Measurements from ENCODE around the gene FNIP2. TPM values are rescaled to one million over a fixed set of nuclear protein-coding genes. Genes with fewer than 3 reads are reported as not detected.

FNIP2 gene
- 8.2 and 8.8 TPM in 2 replicates for polyA plus RNA-seq (2013)

DNA sequence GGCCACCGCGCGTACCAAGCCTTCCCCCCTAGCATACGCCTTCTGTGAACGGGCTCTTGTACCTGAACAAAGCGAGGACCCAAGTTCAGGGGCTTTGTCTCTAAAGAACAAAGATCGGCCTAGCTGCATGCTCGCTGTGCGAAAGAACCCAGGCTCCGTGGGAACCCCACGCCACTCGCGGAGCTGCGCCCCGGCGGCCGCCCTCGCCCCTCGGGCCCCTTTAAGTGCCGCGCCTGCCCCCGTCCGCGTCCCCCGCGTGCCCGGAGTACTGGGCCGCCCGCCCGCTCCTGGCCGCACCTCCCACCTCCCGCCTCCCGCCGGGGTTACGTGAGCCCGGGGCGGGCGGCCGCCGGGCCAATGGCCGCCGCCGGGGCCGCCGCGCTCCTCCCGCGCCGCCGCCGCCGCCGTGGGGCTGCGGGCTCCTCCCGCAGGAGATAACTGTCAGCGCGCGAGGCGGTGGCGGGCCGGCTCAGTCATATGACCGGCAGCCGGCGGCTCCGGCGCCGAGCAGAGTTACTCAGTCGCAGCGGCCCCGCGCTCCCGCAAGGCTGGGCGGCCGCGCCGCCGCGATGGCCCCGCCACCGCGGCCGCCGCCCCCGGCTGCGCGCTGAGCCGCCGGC lies at the start of gene FNIP2:
TSS of gene FNIP2 (plus strand) at position 472 of the 620 bp plus-strand sequence. CDS start 187 bp downstream, outside the sequence.
- Histone ChIP-seq H4K8ac (ENCODE audit: low read depth, low read length) (peak within 1 kb of the TSS; percentile 97), H3K4ac (ENCODE audit: low read depth, low read length) (peak within 1 kb of the TSS; percentile 80), H3K9ac (ENCODE audit: low read length) (peak within 1 kb of the TSS; percentile 98), H3K79me1 (ENCODE audit: low read length) (peaks cover 8% of the 10 kb centered on the region), H2BK120ac (ENCODE audit: insufficient read depth, low read length, poor library complexity) (peak within 1 kb of the TSS; percentile 96), H3K18ac (ENCODE audit: low read length) (peak within 1 kb of the TSS; percentile 99), H3K27ac (ENCODE audit: low read depth, low read length) (peak within 1 kb of the TSS; percentile 69), H2BK5ac (ENCODE audit: low read depth, low read length, poor library complexity) (peak within 1 kb of the TSS; percentile 91), H3K14ac (ENCODE audit: low read length) (peak within 1 kb of the TSS; percentile 95), H2AFZ (ENCODE audit: insufficient read depth, low read length, poor library complexity) (peak within 1 kb of the TSS; percentile 100), H3K27me3 (ENCODE audit: insufficient read depth, low read length) (peaks cover 4% of the 10 kb centered on the region), H2AK5ac (ENCODE audit: low read length) (peak within 1 kb of the TSS; percentile 24), H3K23ac (ENCODE audit: low read length) (no peak within 1 kb of the TSS), H2BK12ac (ENCODE audit: low read length) (peak within 1 kb of the TSS; percentile 98), H3K9me3 (ENCODE audit: insufficient read depth, low read depth, low read length) (no peaks in the 10 kb centered on the region), H3K4me2 (ENCODE audit: low read length) (peak within 1 kb of the TSS; percentile 81), H4K12ac (ENCODE audit: low read depth, low read length) (peak within 1 kb of the TSS; percentile 96), H4K91ac (ENCODE audit: low read depth, low read length) (peak within 1 kb of the TSS; percentile 95), H3K36me3 (ENCODE audit: control insufficient read depth in 1 of 2, insufficient read depth in 2 of 2, low read length in 2 of 2) (no peaks in the 10 kb centered on the region), H3K4me3 (ENCODE audit: low read depth, low read length) (peak within 1 kb of the TSS; percentile 83), H3K79me2 (ENCODE audit: control insufficient read depth, insufficient read depth, low read length, poor library complexity) (peaks cover 8% of the 10 kb centered on the region), H3K4me1 (ENCODE audit: control insufficient read depth in 1 of 2, insufficient read depth in 2 of 2, low read length in 2 of 2) (peaks cover 2% of the 10 kb centered on the region in 2 experiments)
- peak; percentile 71 to 83 for DNase-seq
- WGBS (ENCODE audit: extremely low coverage, insufficient coverage, insufficient read length) = no CpG with 5 or more reads among the region's 88 CpGs

DNA sequence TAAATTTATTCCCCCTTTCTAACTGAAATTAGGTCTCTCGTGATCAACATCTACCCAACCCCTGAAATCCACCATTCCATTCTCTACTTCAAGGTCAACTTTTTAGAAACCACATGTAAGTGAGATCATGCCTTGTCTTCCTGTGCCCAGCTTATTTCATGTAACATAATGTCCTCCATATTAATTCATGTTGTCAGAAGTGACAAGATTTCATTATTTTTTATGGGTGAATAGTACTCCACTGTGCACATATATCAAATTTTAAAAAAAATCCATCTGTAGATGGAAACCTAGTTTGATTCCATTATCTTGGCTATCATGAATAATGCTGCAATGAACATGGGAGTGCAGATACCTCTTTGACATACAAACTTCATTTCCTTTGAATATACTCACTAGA lies 47.1 kb upstream of the FNIP2 start:
- no peak for DNase-seq
- Histone ChIP-seq H2BK120ac (ENCODE audit: insufficient read depth, low read length, poor library complexity) (no peak overlapping the region), H3K4me3 (ENCODE audit: low read depth, low read length) (no peak overlapping the region), H4K8ac (ENCODE audit: low read depth, low read length) (no peak overlapping the region), H3K27me3 (ENCODE audit: insufficient read depth, low read length) (no peaks in the 10 kb centered on the region), H2AK5ac (ENCODE audit: low read length) (no peak overlapping the region), H3K4me2 (ENCODE audit: low read length) (no peak overlapping the region), H2BK12ac (ENCODE audit: low read length) (no peak overlapping the region), H3K79me1 (ENCODE audit: low read length) (peaks cover 5% of the 10 kb centered on the region), H3K14ac (ENCODE audit: low read length) (no peak overlapping the region), H3K23ac (ENCODE audit: low read length) (no peak overlapping the region), H3K9ac (ENCODE audit: low read length) (no peak overlapping the region), H3K4me1 (ENCODE audit: control insufficient read depth in 1 of 2, insufficient read depth in 2 of 2, low read length in 2 of 2) (peaks cover 0 to 4% of the 10 kb centered on the region in 2 experiments), H2BK5ac (ENCODE audit: low read depth, low read length, poor library complexity) (no peak overlapping the region), H3K79me2 (ENCODE audit: control insufficient read depth, insufficient read depth, low read length, poor library complexity) (peaks cover 5% of the 10 kb centered on the region), H3K9me3 (ENCODE audit: insufficient read depth, low read depth, low read length) (no peaks in the 10 kb centered on the region), H4K91ac (ENCODE audit: low read depth, low read length) (no peak overlapping the region), H3K27ac (ENCODE audit: low read depth, low read length) (no peak overlapping the region), H3K36me3 (ENCODE audit: control insufficient read depth in 1 of 2, insufficient read depth in 2 of 2, low read length in 2 of 2) (peaks cover 5 to 18% of the 10 kb centered on the region in 2 experiments), H4K12ac (ENCODE audit: low read depth, low read length) (no peak overlapping the region), H2AFZ (ENCODE audit: insufficient read depth, low read length, poor library complexity) (no peak overlapping the region), H3K4ac (ENCODE audit: low read depth, low read length) (no peak overlapping the region), H3K18ac (ENCODE audit: low read length) (no peak overlapping the region)
- no CpG with 5 or more reads among the region's 1 CpG for WGBS (ENCODE audit: extremely low coverage, insufficient coverage, insufficient read length)

DNA sequence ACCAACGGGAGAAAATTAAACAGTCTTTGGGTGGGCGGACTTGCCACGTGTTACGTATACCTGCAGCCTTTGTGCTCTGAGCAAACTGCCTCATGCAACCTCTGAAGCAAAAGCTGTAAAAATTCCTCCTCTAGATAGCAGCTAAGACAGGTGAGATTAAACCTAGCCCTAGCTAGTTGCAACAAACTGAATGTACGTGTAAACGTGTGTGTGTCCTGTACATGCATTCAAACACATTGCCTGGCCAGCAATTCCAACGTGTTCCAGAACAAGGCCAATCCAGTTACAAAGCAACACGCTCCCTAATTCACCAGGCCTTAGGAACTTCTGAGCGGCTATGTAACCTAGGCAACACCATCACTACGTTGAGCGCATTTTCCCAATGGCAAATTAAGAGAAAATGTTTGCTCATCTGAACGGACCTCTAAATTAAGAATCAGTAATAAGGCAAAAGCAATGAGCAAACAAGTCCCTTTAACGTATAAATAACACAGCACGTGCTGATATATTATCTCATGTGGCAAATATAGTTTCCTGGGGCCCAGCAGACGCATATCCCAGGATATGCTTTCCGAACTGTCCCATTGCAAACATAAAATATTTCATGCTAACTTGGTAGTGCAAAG lies 46.4 kb upstream of the FNIP2 start:
- Histone ChIP-seq H3K79me1 (ENCODE audit: low read length) (peaks cover 5% of the 10 kb centered on the region), H2AK5ac (ENCODE audit: low read length) (no peak overlapping the region), H3K4me2 (ENCODE audit: low read length) (peak overlapping the region; percentile 89), H4K8ac (ENCODE audit: low read depth, low read length) (peak overlapping the region; percentile 92), H3K9me3 (ENCODE audit: insufficient read depth, low read depth, low read length) (no peaks in the 10 kb centered on the region), H3K4me3 (ENCODE audit: low read depth, low read length) (peak overlapping the region; percentile 79), H4K12ac (ENCODE audit: low read depth, low read length) (no peak overlapping the region), H2AFZ (ENCODE audit: insufficient read depth, low read length, poor library complexity) (peak overlapping the region; percentile 92), H3K14ac (ENCODE audit: low read length) (peak overlapping the region; percentile 97), H3K9ac (ENCODE audit: low read length) (peak overlapping the region; percentile 35), H3K18ac (ENCODE audit: low read length) (peak overlapping the region; percentile 94), H3K4ac (ENCODE audit: low read depth, low read length) (peak overlapping the region; percentile 93), H4K91ac (ENCODE audit: low read depth, low read length) (peak overlapping the region; percentile 93), H2BK5ac (ENCODE audit: low read depth, low read length, poor library complexity) (peak overlapping the region; percentile 85), H3K79me2 (ENCODE audit: control insufficient read depth, insufficient read depth, low read length, poor library complexity) (peaks cover 5% of the 10 kb centered on the region), H3K27me3 (ENCODE audit: insufficient read depth, low read length) (no peaks in the 10 kb centered on the region), H3K23ac (ENCODE audit: low read length) (no peak overlapping the region), H3K36me3 (ENCODE audit: control insufficient read depth in 1 of 2, insufficient read depth in 2 of 2, low read length in 2 of 2) (peaks cover 4 to 15% of the 10 kb centered on the region in 2 experiments), H3K4me1 (ENCODE audit: control insufficient read depth in 1 of 2, insufficient read depth in 2 of 2, low read length in 2 of 2) (peaks cover 0 to 4% of the 10 kb centered on the region in 2 experiments), H2BK12ac (ENCODE audit: low read length) (no peak overlapping the region), H3K27ac (ENCODE audit: low read depth, low read length) (no peak overlapping the region), H2BK120ac (ENCODE audit: insufficient read depth, low read length, poor library complexity) (no peak overlapping the region)
- no CpG with 5 or more reads among the region's 16 CpGs for WGBS (ENCODE audit: extremely low coverage, insufficient coverage, insufficient read length)
- DNase-seq = peak in 1 of 2 donors; percentile 19

DNA sequence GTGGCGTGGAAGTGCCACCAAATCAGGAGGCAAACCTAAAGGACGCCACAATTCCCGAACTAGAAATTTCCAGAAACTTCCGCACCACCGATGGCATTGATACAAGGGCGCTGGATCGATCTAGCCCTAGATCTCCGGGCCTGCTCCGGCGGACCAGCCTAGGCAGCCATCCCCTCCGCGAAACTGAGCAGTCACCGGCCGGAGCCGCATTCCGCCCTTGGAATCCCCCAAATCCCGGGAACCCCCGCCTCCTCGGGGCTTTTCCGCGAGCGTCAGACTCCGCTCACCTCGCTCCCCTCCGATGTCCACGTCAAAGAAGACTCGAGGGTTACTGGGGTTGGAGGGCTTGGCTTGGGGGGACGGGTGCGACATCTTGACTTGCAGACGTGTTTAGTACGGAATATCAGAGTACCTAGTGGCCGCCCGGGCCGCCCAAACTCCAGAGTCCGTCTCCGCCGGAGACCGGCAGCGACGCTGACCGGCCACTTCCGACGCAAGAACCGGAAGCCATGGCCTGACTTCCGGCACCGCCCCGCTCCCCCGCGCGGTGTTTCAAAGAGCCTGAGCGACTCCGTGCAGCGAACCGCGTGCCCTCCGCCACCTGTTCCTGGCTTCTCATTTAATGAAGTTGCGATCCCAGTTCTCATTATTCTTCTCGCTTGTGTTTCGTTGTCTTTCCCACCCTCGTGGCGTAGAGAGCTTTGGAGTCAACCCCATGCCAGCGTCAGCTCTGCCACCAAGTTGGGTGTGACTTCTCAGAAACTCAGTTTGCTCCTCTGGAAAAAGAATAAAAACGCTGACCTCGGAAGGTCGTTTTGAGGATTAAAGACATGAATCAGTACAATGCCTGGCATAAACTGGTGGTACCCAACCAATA lies 45.7 kb upstream of the FNIP2 start, which contains the start of gene PPID:
TSS of gene PPID (minus strand) at position 480 of the 877 bp plus-strand sequence. CDS start at position 372, 108 bp downstream.
- no peak within 1 kb of the TSS for H2AK5ac ChIP-seq (ENCODE audit: low read length)
- H2BK5ac ChIP-seq (ENCODE audit: low read depth, low read length, poor library complexity) = peak within 1 kb of the TSS; percentile 85
- no peaks in the 10 kb centered on the region for H3K9me3 ChIP-seq (ENCODE audit: insufficient read depth, low read depth, low read length)
- H4K12ac ChIP-seq (ENCODE audit: low read depth, low read length) = peak within 1 kb of the TSS; percentile 98
- H3K27me3 ChIP-seq (ENCODE audit: insufficient read depth, low read length) = no peaks in the 10 kb centered on the region
- peak within 1 kb of the TSS; percentile 22 for H3K27ac ChIP-seq (ENCODE audit: low read depth, low read length)
- H3K4me1 ChIP-seq (ENCODE audit: control insufficient read depth in 1 of 2, insufficient read depth in 2 of 2, low read length in 2 of 2) = peaks cover 0 to 4% of the 10 kb centered on the region in 2 experiments
- H3K4me2 ChIP-seq (ENCODE audit: low read length) = peak within 1 kb of the TSS; percentile 89
- no peak within 1 kb of the TSS for H3K23ac ChIP-seq (ENCODE audit: low read length)
- peak; percentile 80 to 89 for DNase-seq
- peak within 1 kb of the TSS; percentile 73 for H3K9ac ChIP-seq (ENCODE audit: low read length)
- H3K18ac ChIP-seq (ENCODE audit: low read length) = peak within 1 kb of the TSS; percentile 94
- H3K36me3 ChIP-seq (ENCODE audit: control insufficient read depth in 1 of 2, insufficient read depth in 2 of 2, low read length in 2 of 2) = peaks cover 2 to 11% of the 10 kb centered on the region in 2 experiments
- H2AFZ ChIP-seq (ENCODE audit: insufficient read depth, low read length, poor library complexity) = peak within 1 kb of the TSS; percentile 92
- H3K4me3 ChIP-seq (ENCODE audit: low read depth, low read length) = peak within 1 kb of the TSS; percentile 79
- no peak within 1 kb of the TSS for H2BK12ac ChIP-seq (ENCODE audit: low read length)
- H4K8ac ChIP-seq (ENCODE audit: low read depth, low read length) = peak within 1 kb of the TSS; percentile 92
- peak within 1 kb of the TSS; percentile 93 for H3K4ac ChIP-seq (ENCODE audit: low read depth, low read length)
- H4K91ac ChIP-seq (ENCODE audit: low read depth, low read length) = peak within 1 kb of the TSS; percentile 93
- peak within 1 kb of the TSS; percentile 95 for H2BK120ac ChIP-seq (ENCODE audit: insufficient read depth, low read length, poor library complexity)
- peaks cover 5% of the 10 kb centered on the region for H3K79me2 ChIP-seq (ENCODE audit: control insufficient read depth, insufficient read depth, low read length, poor library complexity)
- WGBS (ENCODE audit: extremely low coverage, insufficient coverage, insufficient read length) = no CpG with 5 or more reads among the region's 65 CpGs
- H3K79me1 ChIP-seq (ENCODE audit: low read length) = peaks cover 5% of the 10 kb centered on the region
- peak within 1 kb of the TSS; percentile 97 for H3K14ac ChIP-seq (ENCODE audit: low read length)

Measured in trophoblast cell (in vitro differentiated cells and primary cell).